GM21515 (cell line): ENCODE measurements around the gene TENM3.
A peak's percentile ranks its signal among the peaks of the same experiment; 100 is the strongest.
"Not testable (repeated sequence)": the region's sequence is repeated elsewhere in the genome, so short reads cannot be mapped to it uniquely, and the experiment has no call there.

Experiments
- ATAC-seq: cut with Tn5 transposase; IDR thresholded peaks from one replicate; pipeline ENCODE4 v1.9.1; 2021; ENCODE audit not compliant: unreplicated experiment

The TENM3 gene

DNA sequence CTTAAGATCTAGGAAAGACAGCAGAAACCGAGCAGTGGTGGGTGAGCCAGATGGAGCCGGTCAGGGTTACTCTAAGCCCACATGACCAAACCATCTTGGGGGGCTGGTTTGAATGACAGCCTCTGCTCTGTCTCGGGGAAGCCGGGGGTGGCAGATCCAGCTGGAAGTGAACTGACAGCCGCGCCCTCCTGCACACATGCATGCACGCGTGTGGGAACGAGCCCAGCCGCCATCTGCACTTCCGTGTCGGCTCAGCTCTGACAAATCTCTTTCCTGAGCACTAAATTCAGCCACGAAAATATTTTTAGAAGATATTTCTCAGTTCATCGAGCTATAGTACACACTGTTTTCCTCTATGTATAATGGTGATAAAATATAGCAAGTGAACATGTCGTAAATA is 558.4 kb downstream of the TENM3 start:
- ATAC-seq = no peak

DNA sequence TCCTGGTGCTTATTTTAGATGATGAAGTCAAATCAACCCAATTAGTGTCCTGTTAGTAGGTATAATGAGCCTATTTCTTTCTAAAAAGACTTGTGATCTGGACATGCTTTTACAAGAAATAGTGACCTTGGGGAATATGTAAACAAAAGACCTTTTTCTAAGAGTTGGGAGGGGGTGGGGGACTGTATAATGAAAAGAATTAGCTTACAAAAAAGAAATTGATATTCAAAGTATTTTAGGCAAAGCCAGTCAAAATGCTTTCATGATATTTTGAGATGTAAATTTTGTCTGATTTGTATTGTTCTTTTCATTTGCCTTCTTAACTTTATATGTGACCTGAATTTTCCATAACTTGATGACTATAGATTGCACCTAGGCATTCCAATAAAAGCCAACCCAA is 559.4 kb downstream of the TENM3 start:
- ATAC-seq = no peak

DNA sequence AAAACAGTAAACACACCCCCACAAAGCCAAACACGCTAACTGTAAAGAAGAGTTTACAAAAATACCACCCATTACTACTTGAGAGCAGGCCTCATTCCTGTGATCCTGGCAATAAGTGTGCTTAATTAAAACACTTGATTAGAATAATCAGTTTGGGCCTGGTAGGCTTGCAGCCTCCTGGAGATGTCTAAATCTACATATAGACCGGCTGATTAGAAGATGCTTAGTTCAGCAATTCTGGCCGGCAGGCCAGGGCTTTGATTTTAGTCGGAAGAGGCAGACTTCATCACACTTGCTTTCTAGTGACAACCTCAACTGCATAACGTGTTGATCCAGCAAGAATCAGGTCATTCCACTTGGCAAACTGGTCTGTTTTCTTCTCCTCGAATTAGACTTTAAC is 560.0 kb downstream of the TENM3 start:
- no peak for ATAC-seq

DNA sequence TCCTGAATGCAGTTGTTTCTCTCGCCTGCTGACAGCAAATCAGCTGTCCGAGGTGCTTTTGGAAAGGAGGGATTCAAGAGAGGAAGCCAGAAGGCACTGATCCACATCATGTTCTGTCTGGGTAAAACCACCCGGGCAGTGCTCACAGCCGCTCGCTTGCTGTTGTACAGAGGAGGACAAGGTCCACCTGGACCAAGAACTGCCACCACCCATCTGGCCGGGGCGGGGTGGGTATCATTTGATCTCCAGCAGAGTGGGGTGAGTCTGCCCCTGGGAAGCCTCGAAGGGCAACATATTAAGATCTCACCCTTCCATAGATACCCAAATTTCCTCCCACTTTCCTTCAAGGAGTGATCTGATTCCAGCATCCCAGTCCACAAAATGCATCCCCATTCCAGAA is 560.9 kb downstream of the TENM3 start:
- ATAC-seq = no peak

DNA sequence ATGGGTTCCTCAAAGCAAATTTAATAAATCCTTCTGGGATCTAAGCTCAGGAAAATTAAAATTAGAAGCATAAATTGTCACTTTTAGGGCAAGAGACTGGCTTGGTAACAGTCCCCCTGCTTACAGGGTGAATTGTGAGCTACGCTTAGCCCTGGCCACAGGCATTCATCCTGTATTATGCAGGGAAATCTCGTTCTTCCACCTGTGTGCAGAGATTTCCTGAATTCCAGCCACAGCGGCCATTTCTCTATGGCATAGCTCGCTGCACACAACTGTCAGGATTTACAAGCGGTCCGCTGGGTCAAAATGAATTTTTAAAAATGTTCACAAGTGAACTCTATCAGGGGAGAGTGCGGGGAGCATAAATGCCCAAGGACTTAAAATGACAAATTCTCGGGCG is 562.1 kb downstream of the TENM3 start:
- no peak for ATAC-seq

DNA sequence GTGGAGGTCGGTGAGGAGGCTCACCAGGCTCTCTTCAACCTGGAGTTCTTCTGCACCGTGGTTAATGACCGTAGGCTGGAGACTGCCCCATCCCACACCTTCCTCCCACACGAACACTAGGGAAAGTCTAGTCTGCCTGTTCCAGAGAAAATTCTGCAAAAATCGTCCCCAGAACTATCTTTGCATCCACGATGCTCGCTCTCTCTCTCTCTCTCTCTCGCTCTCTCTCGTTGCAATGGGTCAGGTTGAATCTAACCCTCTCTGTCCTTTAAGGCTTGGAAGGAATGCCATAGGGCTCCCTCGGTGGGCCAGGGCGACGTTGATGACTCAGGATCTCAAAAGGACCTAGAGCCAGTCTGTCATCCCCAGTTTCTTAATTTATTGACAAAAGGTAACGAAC is 562.5 kb downstream of the TENM3 start:
- no peak for ATAC-seq

DNA sequence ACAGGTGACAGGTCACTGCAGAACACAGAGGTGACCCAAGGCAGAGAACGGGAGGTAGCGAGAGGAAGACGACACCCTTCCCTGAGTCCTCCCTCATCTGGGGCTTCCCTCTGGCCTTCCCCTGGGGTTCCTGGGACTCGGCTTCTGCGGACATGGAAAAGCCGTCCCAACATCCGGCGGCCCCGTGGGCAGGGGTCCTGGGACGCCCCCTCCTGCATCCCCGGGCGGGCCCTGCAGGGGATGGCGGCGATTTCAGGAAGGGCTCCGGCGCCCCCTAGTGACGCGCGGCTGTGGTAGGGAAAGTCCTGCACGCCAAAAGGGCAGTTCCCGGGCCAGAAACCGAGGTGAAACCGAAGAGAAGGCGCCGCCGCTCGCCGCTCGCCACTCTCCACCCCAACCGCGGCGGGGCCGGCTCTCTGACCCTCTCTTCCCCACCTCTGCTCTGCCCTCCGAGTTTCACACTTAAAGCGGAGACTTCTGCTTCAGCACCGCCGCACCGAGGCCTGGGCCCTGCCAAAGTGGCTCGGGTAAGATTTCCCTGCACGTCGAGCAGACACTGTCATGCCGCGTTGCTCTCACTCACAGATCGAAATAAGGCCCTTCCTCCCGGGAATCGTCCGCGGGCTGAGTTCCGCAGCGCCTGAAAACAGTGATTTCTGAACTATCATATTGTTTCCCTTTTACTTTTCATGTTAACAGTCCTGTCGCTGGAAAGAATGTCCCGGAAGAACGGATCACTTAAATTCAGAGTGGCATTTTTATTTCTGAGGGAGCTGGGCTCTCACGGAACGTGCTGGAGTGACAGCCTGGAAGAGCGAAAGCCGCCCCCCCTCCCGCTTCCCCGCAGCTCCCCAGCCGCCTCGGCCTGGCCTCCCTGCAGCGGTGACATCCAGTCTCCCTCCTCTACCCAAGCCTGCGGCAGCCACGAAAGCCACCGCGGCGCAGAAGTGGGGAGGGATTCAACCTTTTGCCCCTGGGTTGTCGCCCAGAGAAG is 563.4 kb downstream of the TENM3 start:
- ATAC-seq = peak; percentile 77

DNA sequence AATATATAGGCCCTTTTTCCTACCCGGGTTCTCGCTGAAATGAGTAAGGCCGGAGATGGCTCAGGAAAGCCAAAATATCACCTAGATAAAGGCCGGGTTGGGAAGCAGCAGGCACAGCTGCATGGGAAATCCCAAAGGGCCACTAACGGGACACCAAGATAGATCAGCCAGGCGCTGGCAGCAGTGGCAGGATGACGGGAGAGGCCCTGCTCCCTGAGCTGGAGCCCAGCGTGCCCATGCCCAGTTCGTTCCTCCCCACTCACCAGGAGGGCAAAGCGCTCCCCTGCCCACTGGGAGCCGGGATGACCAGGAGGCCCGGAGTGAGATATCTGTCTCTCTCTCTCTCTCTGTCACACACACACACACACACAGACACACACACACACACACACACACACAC is 564.1 kb downstream of the TENM3 start:
- ATAC-seq = no peak

DNA sequence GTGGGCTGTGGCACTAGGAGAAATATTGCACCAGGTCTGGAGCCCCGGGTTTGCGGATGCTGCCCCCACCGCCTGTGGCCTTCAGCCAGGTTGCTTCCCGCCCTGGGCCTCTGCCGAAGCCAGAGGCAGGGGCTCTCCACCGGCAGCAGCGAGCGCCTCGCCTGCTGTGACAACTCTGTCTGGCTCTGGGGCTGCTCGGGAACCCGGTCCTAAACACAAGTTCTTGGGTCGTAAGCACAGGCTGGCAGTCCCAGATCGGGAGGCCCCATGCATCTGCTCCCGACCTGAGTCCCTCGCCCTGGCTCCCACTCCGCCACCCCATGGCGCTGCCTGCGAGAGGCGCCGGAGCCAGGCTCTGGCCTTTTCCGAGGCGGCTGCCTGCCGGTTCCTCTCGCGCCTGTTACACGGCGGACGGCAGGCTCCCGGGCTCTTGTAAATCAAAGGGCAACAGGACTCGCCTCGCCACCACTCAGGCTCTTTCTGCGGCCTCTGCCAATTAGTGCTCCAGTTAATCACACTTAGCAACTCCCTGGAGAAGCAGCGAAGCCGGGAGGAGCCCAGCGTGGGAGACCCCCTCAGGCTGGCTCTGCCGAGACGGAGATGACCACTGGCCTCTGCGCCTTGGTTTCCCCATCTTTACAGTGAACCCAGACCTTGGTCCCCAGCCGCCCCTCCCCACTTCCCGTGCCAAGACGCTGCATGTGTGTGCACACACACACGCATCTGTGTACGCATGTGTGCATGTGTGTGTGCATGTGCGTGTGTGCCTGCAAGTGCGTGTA is 564.8 kb downstream of the TENM3 start:
- ATAC-seq = no peak

DNA sequence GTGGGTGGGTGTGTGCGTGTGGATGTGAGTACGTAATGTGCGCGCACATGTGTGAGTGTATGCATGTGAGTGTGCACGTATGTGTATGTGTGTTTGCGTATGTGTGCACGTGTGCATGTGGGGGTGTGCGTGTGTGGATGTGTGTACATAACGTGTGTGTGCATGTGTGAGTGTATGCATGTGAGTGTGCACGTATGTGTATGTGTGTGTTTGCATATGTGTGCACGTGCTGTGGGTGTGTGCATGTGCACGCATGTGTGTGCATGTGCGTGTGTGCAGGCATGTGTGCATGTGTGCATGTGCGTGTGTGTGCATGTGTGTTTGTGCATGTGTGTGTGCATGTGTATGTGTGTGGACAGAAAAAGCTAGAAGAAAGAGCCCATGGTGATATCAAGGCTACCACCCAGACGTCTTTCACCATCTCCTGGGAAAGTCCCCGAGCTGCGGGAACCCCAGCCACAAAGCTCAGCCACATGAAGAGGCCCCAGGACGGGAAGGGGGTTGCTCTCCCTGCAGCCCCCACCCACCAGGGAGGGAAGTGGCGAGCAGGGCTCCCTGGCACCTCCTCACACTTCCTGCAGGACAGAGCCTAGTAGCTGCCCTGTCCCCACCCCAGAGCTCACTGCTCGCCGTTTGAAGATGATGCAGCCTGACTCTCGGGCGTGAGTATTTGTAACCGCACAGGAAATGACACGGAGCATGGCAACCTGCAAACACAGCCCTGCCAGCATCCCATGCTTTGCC is 565.6 kb downstream of the TENM3 start:
- ATAC-seq = peak; percentile 81

DNA sequence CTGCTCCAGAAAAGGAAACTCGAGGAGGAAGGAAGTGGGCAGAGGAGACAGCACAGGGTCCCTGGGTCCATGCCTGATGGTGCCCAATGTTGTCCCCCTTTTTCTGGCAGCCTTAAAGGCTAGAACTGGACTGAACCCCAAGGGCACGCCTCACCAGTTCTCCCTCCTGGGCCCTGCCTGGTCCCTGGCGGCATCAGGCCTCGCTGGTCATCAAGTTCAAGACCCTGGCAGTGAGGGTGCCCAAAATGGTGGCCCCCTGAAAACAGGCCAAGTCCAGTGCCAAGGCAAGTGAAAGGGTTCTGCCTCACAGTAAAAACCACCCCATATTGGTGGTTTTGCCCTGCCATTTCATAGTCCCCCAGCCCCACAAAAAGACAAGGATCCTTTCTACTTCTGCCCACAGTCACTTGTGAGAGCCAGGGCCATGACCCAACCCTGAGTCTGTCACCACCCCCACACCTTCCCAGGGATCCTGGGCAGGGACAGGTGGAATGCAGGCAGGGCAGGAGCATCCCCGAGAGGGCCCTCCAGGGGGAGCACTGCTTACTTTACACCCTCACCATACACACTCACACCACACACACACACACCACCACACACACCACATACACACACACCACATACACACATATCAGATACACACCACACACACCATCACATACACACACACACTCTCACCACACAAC is 566.4 kb downstream of the TENM3 start:
- peak; percentile 11 for ATAC-seq

DNA sequence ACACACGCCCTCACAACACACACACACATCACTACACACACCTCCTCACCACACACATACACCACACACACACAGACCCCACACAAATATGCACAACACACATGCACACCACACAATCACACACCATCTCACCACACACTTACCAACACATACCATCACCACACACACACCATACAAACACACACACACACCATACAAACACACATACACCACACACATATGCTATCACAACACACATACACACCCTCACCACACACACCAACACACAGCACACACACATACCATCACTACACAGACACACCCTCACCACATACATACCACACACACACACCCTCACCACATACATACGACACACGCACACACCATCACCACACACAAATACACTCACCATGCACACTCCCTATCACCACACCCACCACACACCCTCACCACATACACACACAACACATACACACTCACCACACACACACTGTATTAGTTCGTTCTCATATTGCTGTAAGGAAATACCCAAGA is 567.0 kb downstream of the TENM3 start:
- ATAC-seq = no peak

DNA sequence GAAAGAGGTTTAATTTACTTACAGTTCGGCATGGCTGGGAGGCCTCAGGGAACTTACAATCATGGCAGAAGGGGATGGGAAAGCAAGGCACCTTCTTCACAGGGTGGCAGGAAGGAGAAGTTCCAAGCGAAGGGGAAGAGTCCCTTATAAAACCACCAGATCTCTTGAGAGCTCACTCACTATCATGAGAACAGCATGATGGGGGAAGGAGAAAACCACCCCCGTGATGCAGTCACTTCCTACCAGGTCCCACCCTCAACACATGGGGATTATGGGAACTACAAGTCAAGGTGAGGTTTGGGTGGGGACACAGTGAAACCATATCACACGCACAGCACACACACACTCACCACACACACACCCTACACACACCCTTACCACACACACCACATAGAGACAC is 569.7 kb downstream of the TENM3 start:
- ATAC-seq = no peak

DNA sequence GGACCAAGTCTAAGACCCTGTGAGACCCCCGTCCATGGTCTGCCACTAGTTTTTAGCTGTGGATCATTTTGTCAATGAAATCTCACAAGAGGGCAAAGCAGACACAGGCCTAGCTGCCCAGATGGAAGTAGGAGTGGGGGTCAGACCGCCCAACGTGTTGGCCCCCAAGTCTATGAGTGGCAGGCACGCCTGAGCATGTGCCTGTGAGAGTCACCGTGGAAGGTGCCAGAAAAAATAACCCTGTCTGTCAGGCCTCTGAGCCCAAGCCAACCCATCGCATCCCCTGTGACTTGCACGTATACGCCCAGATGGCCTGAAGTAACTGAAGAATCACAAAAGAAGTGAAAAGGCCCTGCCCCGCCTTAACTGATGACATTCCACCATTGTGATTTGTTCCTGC is 570.9 kb downstream of the TENM3 start:
- ATAC-seq = not testable (repeated sequence)

DNA sequence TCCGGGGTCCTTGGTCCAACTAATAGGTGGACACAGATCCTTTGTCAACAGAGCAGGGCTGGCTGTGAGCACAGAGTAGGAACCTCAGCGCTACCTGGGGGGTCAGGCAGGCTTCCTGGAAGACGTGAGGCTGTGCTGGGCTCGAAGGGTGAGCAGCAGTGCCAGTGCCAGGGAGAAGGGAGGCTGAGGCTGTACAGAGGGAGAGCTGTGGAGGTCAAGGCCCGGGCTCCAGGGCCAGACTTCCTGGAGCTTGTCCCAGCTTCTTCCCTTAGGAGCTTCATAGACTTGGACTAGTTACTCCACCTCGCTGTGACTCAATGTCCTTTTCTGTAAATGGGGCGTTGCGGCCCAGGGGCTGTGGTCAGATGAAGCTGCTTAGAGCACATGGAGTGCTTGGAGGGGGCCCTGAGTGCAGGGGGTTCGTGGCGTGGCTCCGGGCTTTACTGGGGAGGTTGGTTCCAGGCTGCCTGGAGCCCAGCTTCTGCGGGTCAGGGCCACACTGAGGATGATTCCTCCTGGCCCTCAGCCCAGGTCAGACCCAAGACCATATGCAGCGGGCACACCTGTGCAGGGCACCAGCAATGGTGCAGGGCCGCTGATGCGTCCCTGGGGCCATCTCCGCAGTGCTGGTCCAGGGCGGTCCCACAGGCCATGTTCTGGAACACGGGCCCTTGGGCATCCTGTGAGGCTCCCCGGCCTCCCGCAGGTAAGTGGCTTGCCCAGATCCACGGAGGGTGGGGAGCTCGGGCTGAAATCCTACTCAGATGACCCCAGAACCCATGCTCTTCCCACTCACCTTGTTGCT is 575.9 kb downstream of the TENM3 start:
- ATAC-seq = no peak

DNA sequence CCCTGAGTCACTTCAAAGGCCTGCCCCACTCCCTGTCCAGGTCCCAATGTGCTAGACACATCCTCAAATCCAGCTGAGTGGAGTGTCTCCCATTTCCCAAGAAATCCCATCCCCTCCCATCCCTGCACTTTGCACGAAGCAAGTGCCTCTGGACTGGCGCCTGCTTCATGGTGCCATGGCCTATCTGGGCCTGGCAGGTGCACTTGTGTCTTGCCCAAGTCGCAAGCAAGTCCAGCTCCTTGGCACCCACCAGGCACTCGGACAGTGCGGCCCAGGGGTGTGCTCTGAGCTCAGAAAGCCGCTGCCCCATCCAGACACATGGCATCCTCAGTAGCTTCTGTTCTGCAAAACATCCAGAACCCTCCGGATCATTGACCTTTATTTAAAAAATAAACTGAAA is 576.5 kb downstream of the TENM3 start:
- no peak for ATAC-seq

DNA sequence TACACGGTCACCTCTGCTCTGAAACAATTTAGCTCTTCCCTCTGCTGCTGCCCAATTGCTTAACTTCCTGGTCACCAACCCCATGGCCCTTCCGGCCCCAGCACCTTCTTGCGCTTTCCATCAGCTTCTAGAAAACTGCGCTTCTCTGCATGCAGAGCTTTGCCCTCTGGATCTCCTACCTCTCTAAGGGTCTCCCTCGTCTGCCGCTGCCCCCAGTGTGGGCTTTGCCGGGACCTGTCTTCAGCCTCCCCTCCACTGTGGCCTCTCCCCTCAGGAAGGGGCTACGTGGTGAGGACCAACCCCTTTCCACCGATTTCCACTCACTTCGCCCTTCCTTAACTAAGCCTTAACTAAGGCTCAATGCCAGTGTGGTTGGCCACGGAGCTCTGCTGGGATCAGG is 579.4 kb downstream of the TENM3 start:
- ATAC-seq = no peak

DNA sequence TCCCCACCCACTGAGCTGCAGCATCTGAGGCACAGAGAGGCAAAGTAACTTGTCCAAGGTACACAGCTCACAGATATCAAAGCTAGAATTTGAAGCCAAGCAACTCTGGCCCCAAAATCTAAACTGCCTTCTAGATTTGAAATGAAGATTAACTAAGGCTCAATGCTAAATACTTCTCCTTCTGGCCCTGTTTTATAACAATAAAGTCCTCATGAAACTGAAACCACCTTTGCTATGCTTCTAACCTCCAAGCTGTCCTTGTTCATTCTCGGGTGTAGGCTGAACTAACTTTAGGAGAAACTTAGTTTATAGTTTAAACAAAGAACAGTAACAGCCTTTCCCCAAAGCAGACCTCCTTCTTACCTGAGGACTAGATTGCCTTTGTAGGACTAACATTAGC is 580.4 kb downstream of the TENM3 start:
- ATAC-seq = peak; percentile 71

DNA sequence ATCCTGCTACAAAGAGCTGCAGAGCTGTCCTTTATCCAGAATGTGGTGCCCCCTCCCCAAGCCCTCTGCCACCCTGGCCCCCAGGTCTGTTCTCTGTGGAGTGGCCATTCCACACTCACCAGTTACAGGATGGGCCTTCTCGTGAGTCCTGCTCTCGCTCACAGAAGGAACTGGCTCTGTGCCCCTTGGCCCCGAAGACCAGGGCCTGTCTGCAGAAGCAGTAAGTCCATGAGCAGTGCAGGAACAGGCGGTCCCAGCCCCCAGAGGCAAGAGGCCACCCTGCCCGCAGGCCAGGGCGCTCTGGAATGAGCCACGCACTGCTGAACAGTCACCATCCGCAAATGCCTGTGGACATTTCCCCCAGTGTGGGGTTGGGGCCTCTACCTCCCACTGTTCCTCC is 581.8 kb downstream of the TENM3 start:
- ATAC-seq = no peak

DNA sequence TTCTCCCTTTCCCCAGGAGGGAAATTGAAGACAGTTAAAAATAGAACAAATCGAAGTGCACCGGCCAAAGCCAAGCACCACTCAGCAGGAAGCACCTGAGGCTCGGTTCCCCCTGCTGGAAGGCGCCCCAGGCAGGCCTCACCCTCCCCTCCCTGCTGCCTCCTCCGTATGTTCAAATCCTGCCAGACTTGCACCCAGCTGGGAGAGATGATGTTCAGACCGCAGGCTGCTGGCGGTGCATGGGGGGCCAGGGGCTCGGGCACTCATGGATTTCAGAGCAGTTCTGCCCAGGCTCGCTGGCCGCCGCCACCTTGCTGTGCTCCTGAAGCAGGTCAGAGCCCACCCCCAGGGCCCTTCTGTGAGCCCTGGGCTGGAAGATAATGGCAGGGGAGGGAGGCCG is 582.6 kb downstream of the TENM3 start:
- ATAC-seq = no peak
